WTC11 (cell line): Measurements from ENCODE around the gene COPB1. TPM values are rescaled to one million over a fixed set of nuclear protein-coding genes. Genes with fewer than 3 reads are reported as not detected.
A peak's percentile ranks its signal among the peaks of the same experiment; 100 is the strongest.

ENCODE experiments used
- ATAC-seq: fragments of 200-7000 bp; cut with Tn5 transposase; 2 replicates; pipeline ENCODE4 v1.10.0; 2021; ENCODE audit warnings: mild to moderate bottlenecking, moderate library complexity
- CTCF ChIA-PET: fragments of 300-600 bp; sonication (Branson Sonifier 250); formaldehyde crosslinking; loops from one replicate; lab custom pipeline; 2021; ENCODE audit warnings: antibody characterized with exemption; lab: Charles Lee
- POLR2A ChIA-PET: fragments of 350-600 bp; sonication (Branson Sonifier 250); formaldehyde crosslinking; loops from one replicate; lab custom pipeline; 2021; ENCODE audit warnings: antibody characterized with exemption; lab: Charles Lee
- DNase-seq: peaks from one replicate; pipeline ENCODE4 v3.0.0; 2021; ENCODE audit warnings: low spot score
- H3K27ac Mint-ChIP-seq: 2 replicates; pipeline ENCODE4 v1.8.0; 2021; ENCODE audit warnings: mixed read lengths
- H3K27me3 Mint-ChIP-seq: 2 replicates; pipeline ENCODE4 v1.8.0; 2021; ENCODE audit warnings: low read depth, mild to moderate bottlenecking, moderate library complexity, mixed read lengths
- H3K36me3 Mint-ChIP-seq: 2 replicates; pipeline ENCODE4 v1.8.0; 2021; ENCODE audit warnings: mixed read lengths
- H3K4me1 Mint-ChIP-seq: 2 replicates; pipeline ENCODE4 v1.8.0; 2022; ENCODE audit warnings: mixed read lengths
- H3K4me3 Mint-ChIP-seq: 2 replicates; pipeline ENCODE4 v1.8.0; 2021; ENCODE audit warnings: mild to moderate bottlenecking, moderate library complexity, mixed read lengths
- H3K9me3 Mint-ChIP-seq: 2 replicates; pipeline ENCODE4 v1.8.0; 2021; ENCODE audit warnings: mixed read lengths
- ARID4B ChIP-seq: sonication (generic); formaldehyde crosslinking; IDR thresholded peaks from 2 replicates; pipeline ENCODE4 v1.8.0; 2023; ENCODE audit warnings: missing genetic modification reagents, mild to moderate bottlenecking, borderline replicate concordance
- JAZF1 ChIP-seq: fragments of 250-450 bp; sonication (Bioruptor Pico); IDR thresholded peaks from 2 replicates; pipeline ENCODE4 v1.9.0; 2021; ENCODE audit warnings: moderate library complexity, mild to moderate bottlenecking, inconsistent platforms
- MAX ChIP-seq: sonication (generic); formaldehyde crosslinking; IDR thresholded peaks from 2 replicates; pipeline ENCODE4 v1.8.0; 2022; ENCODE audit warnings: mild to moderate bottlenecking, missing genetic modification reagents
- MLX ChIP-seq: sonication (generic); formaldehyde crosslinking; IDR thresholded peaks from 2 replicates; pipeline ENCODE4 v1.8.1; 2023; ENCODE audit warnings: mild to moderate bottlenecking, missing genetic modification reagents, moderate library complexity
- NR3C1 ChIP-seq: sonication (generic); formaldehyde crosslinking; conservative IDR thresholded peaks from 2 replicates; pipeline ENCODE4 v1.8.1; 2023; ENCODE audit warnings: low read depth, mild to moderate bottlenecking, missing genetic modification reagents
- PRDM15 ChIP-seq: sonication (generic); formaldehyde crosslinking; IDR thresholded peaks from 2 replicates; pipeline ENCODE4 v1.8.0; 2022; ENCODE audit warnings: missing genetic modification reagents
- PREB ChIP-seq: sonication (generic); formaldehyde crosslinking; IDR thresholded peaks from 2 replicates; pipeline ENCODE4 v1.8.1; 2022; ENCODE audit warnings: mild to moderate bottlenecking, missing genetic modification reagents, moderate library complexity, borderline replicate concordance
- TP53 ChIP-seq: sonication (generic); formaldehyde crosslinking; IDR thresholded peaks from 2 replicates; pipeline ENCODE4 v1.8.1; 2023; ENCODE audit warnings: mild to moderate bottlenecking, missing genetic modification reagents
- ZNF121 ChIP-seq: sonication (generic); formaldehyde crosslinking; IDR thresholded peaks from 2 replicates; pipeline ENCODE4 v1.8.0; 2023; ENCODE audit warnings: missing genetic modification reagents
- ZNF263 ChIP-seq: sonication (generic); formaldehyde crosslinking; IDR thresholded peaks from 2 replicates; pipeline ENCODE4 v1.8.1; 2022; ENCODE audit warnings: low read depth, mild to moderate bottlenecking, moderate library complexity, missing genetic modification reagents
- total RNA-seq: library from RNA; stranded (reverse); gene quantifications from 3 replicates; pipeline ENCODE4 v1.2.3, GENCODE V29; 2021

The COPB1 gene
- total RNA-seq, 1 experiment from 2014 or later = 76.3 TPM

GRCh38 chr11:14424096-14424495 is 75.5 kb downstream of the COPB1 start:
- CTCF ChIA-PET = no interaction called here
- H3K4me1 Mint-ChIP-seq = peaks cover 6% of the 10 kb centered on the region

GRCh38 chr11:14423633-14424032 is 76.0 kb downstream of the COPB1 start:
- H3K27me3 Mint-ChIP-seq = no peaks in the 10 kb centered on the region; the same call in 1 of the 2 replicates
- no peaks in the 10 kb centered on the region for H3K9me3 Mint-ChIP-seq
- POLR2A ChIA-PET = interaction anchor here (0.5 to 0.8 kb wide), 2 partner anchors 44 to 223 kb away, joined by 3 read pairs; no protein-coding TSS in a partner anchor
- ATAC-seq = no peak
- CTCF ChIA-PET = interaction anchor here (2.1 to 2.8 kb wide), 2 partner anchors 32 to 123 kb away, joined by 25 to 26 read pairs; no protein-coding TSS in a partner anchor
- H3K4me3 Mint-ChIP-seq = no peak overlapping the region
- TF ChIP-seq ZNF263 (CRISPR knock-in tag) = no peak
- no peak for TF ChIP-seq JAZF1 (CRISPR knock-in tag)
- no peak for TF ChIP-seq ZNF121 (CRISPR knock-in tag)
- TF ChIP-seq ARID4B (CRISPR knock-in tag) = no peak
- TF ChIP-seq, all 79 proteins: peak for 0
- Mint-ChIP-seq H3K4me1 (peaks cover 8% of the 10 kb centered on the region), H3K27ac (no peak overlapping the region), H3K36me3 (no peaks in the 10 kb centered on the region)
- no peak for DNase-seq

More at GRCh38 chr11:14424096-14424495, 75.5 kb downstream of the COPB1 start:
- no peak for DNase-seq
- ATAC-seq = no peak
- no peak overlapping the region for H3K4me3 Mint-ChIP-seq
- TF ChIP-seq MAX (CRISPR knock-in tag) (no peak), MLX (CRISPR knock-in tag) (no peak), PREB (no peak), TP53 (CRISPR knock-in tag) (no peak), ARID4B (CRISPR knock-in tag) (no peak), NR3C1 (CRISPR knock-in tag) (no peak)
- H3K27me3 Mint-ChIP-seq = no peaks in the 10 kb centered on the region
- no peak overlapping the region for H3K27ac Mint-ChIP-seq
- H3K9me3 Mint-ChIP-seq = no peaks in the 10 kb centered on the region
- H3K36me3 Mint-ChIP-seq = no peaks in the 10 kb centered on the region
- POLR2A ChIA-PET = no interaction called here

- Mint-ChIP-seq H3K4me3 (no peak overlapping the region), H3K27ac (no peak overlapping the region), H3K27me3 (no peaks in the 10 kb centered on the region; the same call in 1 of the 2 replicates), H3K36me3 (no peaks in the 10 kb centered on the region), H3K9me3 (no peaks in the 10 kb centered on the region), H3K4me1 (peaks cover 8% of the 10 kb centered on the region)
- TF ChIP-seq PRDM15 (CRISPR knock-in tag) = no peak
- DNase-seq (no peak), ATAC-seq (peak; percentile 34)
- ChIA-PET CTCF (interaction anchor here (0.6 to 2.8 kb wide), 11 partner anchors 9 to 399 kb away, joined by 3 to 26 read pairs (median 5); no protein-coding TSS in a partner anchor), POLR2A (interaction anchor here (0.6 to 1.3 kb wide), 4 partner anchors 43 to 104 kb away, joined by 3 to 8 read pairs (median 4); no protein-coding TSS in a partner anchor)
These were observed 76.8 kb downstream of the COPB1 start for GRCh38 chr11:14422814-14423182.
